ENCODE measurements around the gene PRR29.

PRR29 gene

DNA sequence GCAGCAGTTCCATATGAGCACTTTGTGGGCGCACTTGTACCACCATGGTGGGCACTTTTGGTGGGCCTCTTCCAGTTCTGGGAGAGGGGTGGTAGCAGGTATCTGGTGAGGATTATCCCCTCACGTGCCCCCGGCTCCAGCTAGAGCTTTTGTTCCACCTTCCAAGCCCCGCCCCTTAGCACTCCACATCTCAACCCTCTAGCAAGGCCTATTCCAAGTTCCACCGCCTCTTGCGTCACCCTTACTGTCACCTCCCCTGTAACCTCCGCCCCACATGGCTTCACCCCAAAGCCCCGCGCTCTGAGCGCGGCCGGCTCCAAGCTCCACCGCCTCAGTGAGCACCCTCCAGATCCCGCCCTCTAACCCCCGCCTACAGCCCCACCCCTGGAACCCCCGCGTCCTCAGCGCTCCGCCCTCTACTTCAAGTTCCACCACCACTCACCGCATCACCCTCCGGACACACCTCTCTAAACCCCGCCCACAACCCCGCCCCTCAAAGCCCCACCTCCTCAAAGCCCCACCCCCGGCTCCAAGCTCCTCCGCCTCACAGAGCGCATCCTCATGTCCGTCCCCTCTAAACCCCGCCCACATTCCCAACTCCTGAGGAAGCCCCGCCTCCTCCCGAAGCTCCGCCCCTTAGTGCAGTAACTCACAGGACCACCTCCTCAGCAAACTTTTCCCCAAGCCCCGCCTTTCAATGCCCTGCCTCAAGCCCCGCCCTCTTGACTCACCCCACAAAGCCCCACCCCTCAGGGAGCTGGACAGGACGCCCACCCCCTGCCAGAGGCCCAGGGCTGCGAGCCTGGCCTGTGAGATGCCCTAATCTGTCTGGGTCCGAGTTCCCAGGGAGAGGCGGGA lies 36.6 kb upstream of the PRR29 start:
- TF ChIP-seq POLR2AphosphoS5 (IDR thresholded peaks at IDR 0.05; ENCODE audit: low read depth, low read length): no peak
- no peak for TF ChIP-seq TAF1 (IDR thresholded peaks at IDR 0.05; ENCODE audit: borderline replicate concordance, low read depth, low read length)
- TF ChIP-seq POLR2A (IDR thresholded peaks at IDR 0.05; ENCODE audit: low read depth, low read length): no peak
- FAIRE-seq (no peak), DNase-seq (ENCODE audit: insufficient read length) (peak; percentile 54)

GRCh38 chr17:63962298-63962744 lies 35.8 kb upstream of the PRR29 start:
- FAIRE-seq (no peak), DNase-seq (ENCODE audit: insufficient read length) (no peak)
- TF ChIP-seq POLR2A (IDR thresholded peaks at IDR 0.05; ENCODE audit: low read depth, low read length) (no peak), POLR2AphosphoS5 (IDR thresholded peaks at IDR 0.05; ENCODE audit: low read depth, low read length) (no peak), TAF1 (IDR thresholded peaks at IDR 0.05; ENCODE audit: borderline replicate concordance, low read depth, low read length) (no peak)

GRCh38 chr17:63963123-63963522 lies 35.0 kb upstream of the PRR29 start:
- FAIRE-seq (no peak), DNase-seq (ENCODE audit: insufficient read length) (no peak)
- TF ChIP-seq TAF1 (IDR thresholded peaks at IDR 0.05; ENCODE audit: borderline replicate concordance, low read depth, low read length) (no peak), POLR2AphosphoS5 (IDR thresholded peaks at IDR 0.05; ENCODE audit: low read depth, low read length) (no peak), POLR2A (IDR thresholded peaks at IDR 0.05; ENCODE audit: low read depth, low read length) (no peak)

- TF ChIP-seq POLR2AphosphoS5 (IDR thresholded peaks at IDR 0.05; ENCODE audit: low read depth, low read length) (no peak), TAF1 (IDR thresholded peaks at IDR 0.05; ENCODE audit: borderline replicate concordance, low read depth, low read length) (no peak), POLR2A (IDR thresholded peaks at IDR 0.05; ENCODE audit: low read depth, low read length) (no peak)
- FAIRE-seq: no peak
- no peak for DNase-seq (ENCODE audit: insufficient read length)
Measured at GRCh38 chr17:63966646-63967264, 31.4 kb upstream of the PRR29 start.

- FAIRE-seq: no peak
- DNase-seq (ENCODE audit: insufficient read length): no peak
- no peak for TF ChIP-seq TAF1 (IDR thresholded peaks at IDR 0.05; ENCODE audit: borderline replicate concordance, low read depth, low read length)
- TF ChIP-seq POLR2A (IDR thresholded peaks at IDR 0.05; ENCODE audit: low read depth, low read length): no peak
- TF ChIP-seq POLR2AphosphoS5 (IDR thresholded peaks at IDR 0.05; ENCODE audit: low read depth, low read length): no peak
Measured at GRCh38 chr17:63967953-63968352, 30.2 kb upstream of the PRR29 start.

DNA sequence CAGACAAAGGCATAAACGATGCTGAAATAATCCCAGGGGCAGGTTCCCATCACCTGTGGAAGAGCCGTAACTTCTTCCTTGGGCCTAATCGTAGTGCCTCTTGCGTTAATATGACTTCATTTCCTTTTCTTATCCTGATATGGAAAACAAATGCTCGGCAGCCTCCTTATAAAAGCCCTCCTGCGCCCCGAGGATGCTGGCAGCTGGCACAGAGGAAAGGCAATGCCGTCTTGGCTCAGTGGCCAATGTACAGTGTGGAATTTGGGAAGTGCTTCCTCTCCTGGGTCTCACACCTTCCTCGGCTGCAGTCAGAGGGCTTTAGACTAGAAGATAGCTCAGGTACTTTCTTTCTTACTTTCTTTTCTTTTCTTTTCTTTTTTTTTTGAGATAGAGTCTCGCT lies 28.9 kb upstream of the PRR29 start:
- DNase-seq (ENCODE audit: insufficient read length) (no peak), FAIRE-seq (no peak)
- TF ChIP-seq POLR2AphosphoS5 (IDR thresholded peaks at IDR 0.05; ENCODE audit: low read depth, low read length) (no peak), POLR2A (IDR thresholded peaks at IDR 0.05; ENCODE audit: low read depth, low read length) (no peak), TAF1 (IDR thresholded peaks at IDR 0.05; ENCODE audit: borderline replicate concordance, low read depth, low read length) (no peak)

DNA sequence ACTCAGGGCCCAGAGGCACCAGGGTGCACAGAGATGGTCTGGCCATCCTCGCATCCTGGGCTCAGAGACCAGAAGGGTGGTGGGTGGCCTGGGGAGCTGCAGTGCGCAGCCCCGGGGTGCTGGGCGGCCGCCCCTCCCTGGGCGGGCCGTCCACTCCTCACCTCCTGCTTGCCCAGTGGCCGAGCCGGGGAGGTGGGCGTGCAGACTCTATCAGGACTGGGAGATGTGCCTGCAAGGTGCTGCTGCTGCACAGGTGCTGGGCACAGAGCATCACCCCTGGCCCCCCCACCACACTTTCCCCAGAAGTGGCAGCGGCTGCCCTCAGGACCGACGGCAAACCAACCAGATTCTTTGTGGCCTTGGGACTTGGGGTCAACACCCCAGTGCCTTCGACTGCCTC lies 25.4 kb upstream of the PRR29 start, which contains the start of gene SCN4A:
TSS of gene SCN4A (minus strand) at position 123 of the 400 bp plus-strand sequence. CDS start at position 46, 77 bp downstream.
- TF ChIP-seq TAF1 (IDR thresholded peaks at IDR 0.05; ENCODE audit: borderline replicate concordance, low read depth, low read length) (no peak), POLR2AphosphoS5 (IDR thresholded peaks at IDR 0.05; ENCODE audit: low read depth, low read length) (no peak), POLR2A (IDR thresholded peaks at IDR 0.05; ENCODE audit: low read depth, low read length) (no peak)
- FAIRE-seq (no peak), DNase-seq (ENCODE audit: insufficient read length) (no peak)

DNA sequence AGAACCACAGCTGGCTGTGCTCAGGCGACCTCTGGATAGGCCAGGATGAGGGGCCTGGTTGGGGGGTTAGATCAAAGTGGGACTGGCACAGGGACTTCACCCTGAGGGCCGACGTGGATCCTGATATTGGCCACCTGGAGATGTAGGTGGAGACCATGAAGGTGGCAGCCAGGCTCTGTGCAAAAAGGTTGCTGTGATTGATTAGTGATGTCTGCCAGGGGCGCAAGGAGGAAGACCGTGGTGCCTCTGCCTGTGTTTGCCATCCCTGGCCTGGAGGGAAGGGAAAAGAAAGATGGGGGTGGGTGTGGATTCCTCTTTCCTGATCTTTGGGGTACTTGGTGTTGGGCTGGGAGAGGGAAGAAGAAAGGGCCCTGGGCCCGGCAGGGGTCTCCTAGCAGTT lies 24.9 kb upstream of the PRR29 start:
- FAIRE-seq (no peak), DNase-seq (ENCODE audit: insufficient read length) (no peak)
- no peak for TF ChIP-seq POLR2A (IDR thresholded peaks at IDR 0.05; ENCODE audit: low read depth, low read length)
- TF ChIP-seq TAF1 (IDR thresholded peaks at IDR 0.05; ENCODE audit: borderline replicate concordance, low read depth, low read length): no peak
- TF ChIP-seq POLR2AphosphoS5 (IDR thresholded peaks at IDR 0.05; ENCODE audit: low read depth, low read length): no peak

- TF ChIP-seq POLR2A (IDR thresholded peaks at IDR 0.05; ENCODE audit: low read depth, low read length) (no peak), POLR2AphosphoS5 (IDR thresholded peaks at IDR 0.05; ENCODE audit: low read depth, low read length) (no peak), TAF1 (IDR thresholded peaks at IDR 0.05; ENCODE audit: borderline replicate concordance, low read depth, low read length) (no peak)
- no peak for FAIRE-seq
- DNase-seq (ENCODE audit: insufficient read length): no peak
Measured at GRCh38 chr17:63973930-63974593, 24.1 kb upstream of the PRR29 start.

- DNase-seq (ENCODE audit: insufficient read length) (no peak), FAIRE-seq (no peak)
- TF ChIP-seq POLR2AphosphoS5 (IDR thresholded peaks at IDR 0.05; ENCODE audit: low read depth, low read length): no peak
- no peak for TF ChIP-seq POLR2A (IDR thresholded peaks at IDR 0.05; ENCODE audit: low read depth, low read length)
- no peak for TF ChIP-seq TAF1 (IDR thresholded peaks at IDR 0.05; ENCODE audit: borderline replicate concordance, low read depth, low read length)
Measured at GRCh38 chr17:63974594-63975192, 23.5 kb upstream of the PRR29 start.

- FAIRE-seq: no peak
- no peak for DNase-seq (ENCODE audit: insufficient read length)
- TF ChIP-seq TAF1 (IDR thresholded peaks at IDR 0.05; ENCODE audit: borderline replicate concordance, low read depth, low read length): no peak
- no peak for TF ChIP-seq POLR2A (IDR thresholded peaks at IDR 0.05; ENCODE audit: low read depth, low read length)
- TF ChIP-seq POLR2AphosphoS5 (IDR thresholded peaks at IDR 0.05; ENCODE audit: low read depth, low read length): no peak
Measured at GRCh38 chr17:63975541-63976092, 22.5 kb upstream of the PRR29 start.
